Stimulated activated CD4-positive, alpha-beta T cell treated with anti-CD3 and anti-CD28 coated beads, Interleukin-4, amount 100 ng/mL, for 48 hours (primary cell): ENCODE data around the gene COL28A1.

Experiments
- DNase-seq, 2 donors: peaks; one replicate each; pipeline ENCODE4 v3.0.0-alpha.2; 2020; ENCODE audit warnings: low read depth in 2 of 2

Gene COL28A1

DNA sequence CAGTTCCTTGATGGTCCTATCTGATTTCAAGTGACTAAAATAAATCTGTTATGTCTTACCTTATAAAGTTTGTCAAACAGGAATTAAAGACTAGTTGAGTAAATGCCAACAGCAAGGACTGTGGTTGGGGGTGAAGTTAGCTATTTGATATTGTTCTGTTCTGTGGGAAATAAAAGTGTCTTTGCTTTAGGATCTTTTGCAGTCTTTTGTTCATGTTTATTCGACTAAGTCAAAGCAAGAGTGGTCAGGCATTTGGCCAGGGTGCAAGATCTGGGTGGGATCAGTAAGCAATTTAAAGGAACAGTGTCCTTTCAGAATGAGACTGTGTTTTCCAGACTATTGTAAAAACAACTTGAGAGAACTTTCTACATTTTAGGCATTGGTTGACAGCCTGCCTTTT, at the start of gene COL28A1:
Gene COL28A1 (minus strand): TSS at position 183 of the 400 bp plus-strand sequence. CDS start 2,998 bp downstream, outside the sequence.
- no peak for DNase-seq

DNA sequence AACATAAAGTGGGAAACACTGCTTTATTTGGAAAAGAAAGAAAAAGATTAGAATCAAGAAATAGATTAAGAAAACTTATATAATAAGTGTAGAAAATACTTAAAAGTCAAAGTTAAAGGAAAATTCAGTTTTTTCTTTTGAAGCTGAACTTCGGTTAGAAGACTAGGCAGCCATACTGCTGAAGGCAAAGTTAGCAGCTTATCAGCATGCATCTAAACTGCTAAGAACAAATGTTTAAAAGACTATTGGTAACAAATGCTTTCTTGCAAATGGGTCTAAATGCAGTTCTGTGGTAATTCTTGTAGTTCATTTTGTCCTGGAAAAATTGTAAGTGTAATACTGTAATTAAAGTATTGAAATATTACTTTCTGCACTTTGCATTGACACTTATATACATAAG, 49.0 kb upstream of the COL28A1 start:
- DNase-seq: no peak

DNA sequence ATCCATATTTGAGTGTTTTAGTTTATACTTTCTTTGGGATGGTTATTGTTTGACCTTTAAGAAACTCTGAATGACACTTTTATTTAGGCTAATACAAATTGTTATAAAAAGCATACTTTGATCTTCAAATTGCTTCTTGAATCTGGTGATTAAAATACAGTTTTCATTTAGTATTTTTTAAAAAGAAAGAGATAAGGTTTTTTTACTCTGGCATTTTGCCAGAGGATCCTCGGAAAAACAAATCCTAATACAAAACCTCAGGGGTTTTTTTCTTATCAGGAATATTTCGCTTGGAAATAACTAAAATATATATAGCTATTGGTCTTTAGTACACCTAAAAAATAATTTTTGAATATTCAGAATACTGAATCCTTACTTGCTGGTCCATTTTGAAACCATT, 48.1 kb upstream of the COL28A1 start:
- DNase-seq: no peak

DNA sequence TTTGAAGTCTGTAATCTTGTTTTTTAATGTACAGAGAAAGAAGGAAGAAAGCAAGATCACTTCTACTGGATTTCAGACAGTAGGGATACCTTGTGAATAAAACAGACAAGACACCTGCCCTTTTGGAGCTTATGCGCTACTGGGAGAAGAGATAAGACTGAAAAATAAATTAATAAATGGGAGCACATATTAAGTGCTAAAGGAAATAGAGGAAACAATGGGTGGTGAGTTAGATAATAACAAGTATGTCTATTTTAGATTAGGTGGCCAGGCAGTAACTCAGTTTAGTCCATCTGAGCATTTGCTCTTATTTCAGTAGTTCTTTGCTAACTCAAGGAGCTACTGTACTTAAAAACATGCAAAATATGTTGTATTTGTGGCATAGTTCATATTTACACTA, 46.9 kb upstream of the COL28A1 start:
- DNase-seq: no peak

- no peak for DNase-seq
These were observed 46.0 kb upstream of the COL28A1 start for GRCh38 chr7:7581531-7582179.

DNA sequence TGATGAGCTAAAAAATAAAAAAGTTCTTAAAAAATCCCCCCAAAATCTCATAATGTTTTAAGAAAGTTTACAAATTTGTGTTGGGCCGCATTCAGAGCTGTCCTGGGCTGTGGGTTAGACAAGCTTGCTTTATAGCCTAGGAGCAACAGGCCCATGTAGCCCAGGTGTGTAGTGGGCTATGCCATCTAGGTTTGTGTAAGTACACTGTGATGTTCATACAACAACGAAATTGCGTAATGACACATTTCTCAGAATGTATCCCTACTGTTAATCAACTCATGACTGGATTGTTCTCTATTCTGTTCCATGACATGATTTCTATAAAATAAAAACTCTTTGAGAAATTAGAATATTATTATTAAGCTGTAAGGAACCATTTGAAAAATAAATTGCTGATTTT, 44.0 kb upstream of the COL28A1 start:
- no peak for DNase-seq

DNA sequence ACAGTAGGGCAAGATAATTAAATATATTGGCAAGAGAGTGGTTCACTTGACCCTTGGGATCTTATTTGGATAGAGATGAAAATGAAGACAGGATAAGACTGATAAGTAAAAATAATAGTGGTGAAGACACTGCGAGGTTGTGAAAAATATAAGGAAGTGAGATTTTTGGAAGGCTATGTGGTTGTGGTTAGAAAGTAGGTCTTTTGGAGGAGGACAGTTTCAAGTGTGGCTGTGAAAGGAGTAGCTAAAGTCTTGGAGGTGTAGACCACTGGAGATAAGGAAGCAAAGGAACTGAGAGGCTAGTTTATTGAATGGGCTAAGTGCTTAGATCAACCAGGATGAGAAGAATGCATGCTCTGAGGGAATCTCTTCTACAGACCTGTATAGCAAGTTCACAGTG, 42.2 kb upstream of the COL28A1 start:
- DNase-seq: no peak

GRCh38 chr7:7576344-7576743, 40.7 kb upstream of the COL28A1 start:
- no peak for DNase-seq

GRCh38 chr7:7573701-7574100, 38.0 kb upstream of the COL28A1 start:
- no peak for DNase-seq

GRCh38 chr7:7570584-7570983, 34.9 kb upstream of the COL28A1 start:
- no peak for DNase-seq

- DNase-seq: no peak
These were observed 33.9 kb upstream of the COL28A1 start for GRCh38 chr7:7569615-7570014.

DNA sequence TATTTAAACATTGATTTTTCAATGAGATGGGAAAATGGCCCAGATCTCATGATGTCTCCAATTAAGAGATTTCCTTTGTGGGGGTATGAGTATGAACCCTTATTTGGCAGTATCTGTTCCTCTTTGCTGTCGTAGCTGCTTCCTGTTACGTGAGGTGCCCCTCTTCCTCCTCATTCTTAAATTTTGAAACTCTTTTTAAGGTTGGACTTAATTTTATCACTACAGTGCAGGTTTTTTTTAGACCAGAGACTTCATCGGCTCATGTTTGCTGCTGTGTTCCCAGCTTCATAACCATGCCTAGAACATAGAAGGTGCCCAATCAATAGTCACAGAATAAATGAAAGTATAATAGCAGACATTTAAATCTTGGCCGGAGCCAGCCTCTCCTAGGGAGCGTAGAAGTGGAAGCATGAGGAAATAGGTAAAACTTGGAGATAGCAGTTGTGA, 33.4 kb upstream of the COL28A1 start:
- no peak for DNase-seq

GRCh38 chr7:7568553-7568952, 32.9 kb upstream of the COL28A1 start:
- no peak for DNase-seq

DNA sequence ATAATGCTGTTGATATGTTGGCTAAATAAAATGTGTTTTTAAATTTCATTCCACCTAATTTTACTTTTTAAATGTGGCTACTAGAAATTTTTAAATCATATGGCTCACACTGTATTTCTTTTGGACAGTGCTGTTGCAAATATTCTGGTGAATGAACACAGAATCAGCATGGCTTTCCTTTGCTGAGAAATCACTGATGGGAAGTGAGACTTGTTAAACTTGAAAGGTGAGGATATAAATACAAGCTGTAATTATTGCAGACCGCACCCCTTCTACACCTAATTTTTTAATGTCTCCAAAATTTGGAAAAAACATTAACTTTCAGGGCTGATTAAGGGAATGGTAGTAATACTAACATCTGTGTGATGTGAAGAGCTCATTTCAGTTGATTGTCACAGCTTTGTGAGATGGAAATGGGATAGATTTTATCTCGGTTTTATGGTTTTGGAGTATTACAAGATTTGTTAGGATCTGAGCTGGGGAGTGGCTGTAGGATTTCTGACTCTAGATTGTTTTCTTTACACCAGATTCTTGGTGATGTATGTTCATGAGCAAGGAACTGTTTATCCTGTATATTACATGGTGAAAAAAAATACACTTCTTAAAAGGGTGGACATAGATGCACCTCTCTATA, 32.3 kb upstream of the COL28A1 start:
- no peak for DNase-seq

- peak; percentile 69 to 73 for DNase-seq
These were observed 31.3 kb upstream of the COL28A1 start, which contains the start of gene MIOS for GRCh38 chr7:7566651-7567611. Gene MIOS (plus strand): TSS chr7:7566884. CDS start chr7:7572476, 5,592 bp downstream.

GRCh38 chr7:7565746-7566650, 30.3 kb upstream of the COL28A1 start:
- no peak for DNase-seq

DNA sequence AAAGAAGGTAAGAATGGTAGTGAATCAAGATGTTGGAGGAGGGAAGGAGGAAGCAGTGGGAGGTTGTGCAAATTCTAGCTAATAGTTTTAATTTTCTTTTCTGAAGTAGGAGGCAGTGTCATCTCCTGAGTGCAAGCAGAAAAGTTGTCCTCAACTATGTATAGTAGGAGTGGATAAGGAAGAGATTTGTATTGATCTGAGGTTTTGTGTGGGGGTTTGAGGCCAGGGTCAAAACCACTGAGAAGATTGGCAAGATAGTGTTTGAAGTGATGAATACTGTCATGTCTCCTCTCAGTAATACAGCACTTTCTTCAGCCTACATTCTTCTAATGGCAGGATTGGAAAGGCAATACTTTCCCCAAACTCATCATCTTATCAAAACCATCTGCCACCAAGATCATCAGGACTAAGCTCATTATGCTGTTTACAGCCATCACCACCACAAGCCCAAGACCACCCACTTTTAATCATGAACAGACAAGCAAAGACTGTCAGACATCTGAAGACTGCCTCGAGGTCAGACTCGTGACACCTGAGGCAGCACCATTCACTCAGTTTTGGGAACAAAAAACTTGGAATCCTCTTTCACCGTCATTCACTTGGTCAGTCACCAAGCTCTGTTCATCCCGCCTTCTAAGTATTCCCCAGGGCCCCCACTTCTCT, 29.5 kb upstream of the COL28A1 start:
- DNase-seq: peak in 1 of 2 donors; percentile 17

GRCh38 chr7:7564323-7564780, 28.7 kb upstream of the COL28A1 start:
- no peak for DNase-seq

- DNase-seq: no peak
These were observed 28.1 kb upstream of the COL28A1 start for GRCh38 chr7:7563813-7564212.

GRCh38 chr7:7563269-7563668, 27.6 kb upstream of the COL28A1 start:
- no peak for DNase-seq

- DNase-seq: no peak
These were observed 27.1 kb upstream of the COL28A1 start for GRCh38 chr7:7562736-7563135.
